T-helper 17 cell (primary cell): Measurements from ENCODE around the gene MSANTD2. TPM values are rescaled to one million over a fixed set of nuclear protein-coding genes. Genes with fewer than 3 reads are reported as not detected.
A peak's percentile ranks its signal among the peaks of the same experiment; 100 is the strongest.

Experiments used
- ATAC-seq: fragments of 150-1000 bp; cut with Tn5 transposase; 2 replicates; pipeline ENCODE4 v1.10.0; 2021; ENCODE audit warnings: mild to moderate bottlenecking, moderate library complexity
- DNase-seq, 3 donors: peaks; one replicate each; pipeline versions ENCODE4 v3.0.0 to v3.0.0-alpha.2; 2020 to 2021
- H3K9me3 ChIP-seq: one replicate; pipeline ENCODE4 v1.7.0; 2013; ENCODE audit warnings: low read length, mild to moderate bottlenecking; ENCODE audit not compliant: control insufficient read depth, poor library complexity, severe bottlenecking
- H3K27ac Mint-ChIP-seq: one replicate; pipeline ENCODE4 v1.8.0; 2022; ENCODE audit warnings: mild to moderate bottlenecking, moderate library complexity, mixed read lengths
- H3K27me3 Mint-ChIP-seq: one replicate; pipeline ENCODE4 v1.8.0; 2022; ENCODE audit warnings: mixed read lengths
- H3K36me3 Mint-ChIP-seq: one replicate; pipeline ENCODE4 v1.8.0; 2022; ENCODE audit warnings: low read depth, mixed read lengths
- H3K4me1 Mint-ChIP-seq: one replicate; pipeline ENCODE4 v1.8.0; 2022; ENCODE audit warnings: mild to moderate bottlenecking, mixed read lengths
- H3K4me3 Mint-ChIP-seq: one replicate; pipeline ENCODE4 v1.8.0; 2022; ENCODE audit warnings: mild to moderate bottlenecking, moderate library complexity, mixed read lengths
- total RNA-seq, 4 donors: library from RNA in 2 of 4; stranded (reverse) in 2 of 4; gene quantifications; one replicate each; pipeline ENCODE4 v1.2.3 and lab custom pipeline; 2022 to 2026

Gene MSANTD2
- total RNA-seq, 2 donors from 2014 or later = 10.1 to 11.3 TPM

- H3K4me1 Mint-ChIP-seq = peaks cover 3% of the 10 kb centered on the region
- H3K9me3 ChIP-seq = no peaks in the 10 kb centered on the region
- peaks cover 4% of the 10 kb centered on the region for H3K36me3 Mint-ChIP-seq
- H3K27me3 Mint-ChIP-seq = peaks cover 16% of the 10 kb centered on the region
- DNase-seq (no peak), ATAC-seq (no peak)
- H3K27ac Mint-ChIP-seq = no peak within 1 kb of the TSS
- H3K4me3 Mint-ChIP-seq = peak within 1 kb of the TSS; percentile 67
These were observed 48.3 kb downstream of the MSANTD2 start, which contains the start of gene VSIG2 for GRCh38 chr11:124751741-124752470. TSS of gene VSIG2 (minus strand) at chr11:124752255. CDS start at chr11:124752137, 118 bp downstream.

GRCh38 chr11:124751391-124751740 is 48.8 kb downstream of the MSANTD2 start:
- Mint-ChIP-seq H3K27me3 (peaks cover 11% of the 10 kb centered on the region), H3K36me3 (peaks cover 2% of the 10 kb centered on the region), H3K27ac (no peak overlapping the region), H3K4me1 (peaks cover 8% of the 10 kb centered on the region), H3K4me3 (no peak overlapping the region)
- H3K9me3 ChIP-seq = no peaks in the 10 kb centered on the region
- DNase-seq = no peak
- ATAC-seq = no peak

GRCh38 chr11:124749912-124750311 is 50.3 kb downstream of the MSANTD2 start:
- DNase-seq = no peak
- Mint-ChIP-seq H3K27me3 (peaks cover 5% of the 10 kb centered on the region), H3K4me1 (peaks cover 9% of the 10 kb centered on the region), H3K36me3 (peaks cover 2% of the 10 kb centered on the region), H3K4me3 (no peak overlapping the region), H3K27ac (no peak overlapping the region)
- ATAC-seq = no peak
- H3K9me3 ChIP-seq = no peaks in the 10 kb centered on the region

GRCh38 chr11:124748481-124749343 is 51.5 kb downstream of the MSANTD2 start:
- H3K36me3 Mint-ChIP-seq = peaks cover 2% of the 10 kb centered on the region
- no peak for DNase-seq

GRCh38 chr11:124748100-124748418 is 52.1 kb downstream of the MSANTD2 start:
- H3K9me3 ChIP-seq = no peaks in the 10 kb centered on the region
- DNase-seq = no peak
- ATAC-seq = no peak
- Mint-ChIP-seq H3K4me1 (peaks cover 11% of the 10 kb centered on the region), H3K36me3 (peaks cover 2% of the 10 kb centered on the region), H3K4me3 (peak overlapping the region; percentile 55), H3K27me3 (no peaks in the 10 kb centered on the region), H3K27ac (no peak overlapping the region)

More at GRCh38 chr11:124748481-124749343, 51.5 kb downstream of the MSANTD2 start:
- H3K4me3 Mint-ChIP-seq = peak overlapping the region; percentile 55
- peaks cover 9% of the 10 kb centered on the region for H3K4me1 Mint-ChIP-seq
- no peak for ATAC-seq
- peak overlapping the region; percentile 45 for H3K27ac Mint-ChIP-seq
- H3K9me3 ChIP-seq = no peaks in the 10 kb centered on the region
- H3K27me3 Mint-ChIP-seq = no peaks in the 10 kb centered on the region

- Mint-ChIP-seq H3K4me3 (peak overlapping the region; percentile 100), H3K27me3 (no peaks in the 10 kb centered on the region), H3K27ac (no peak overlapping the region), H3K36me3 (peaks cover 2% of the 10 kb centered on the region), H3K4me1 (peaks cover 11% of the 10 kb centered on the region)
- ATAC-seq (no peak), DNase-seq (no peak)
- H3K9me3 ChIP-seq = no peaks in the 10 kb centered on the region
These were observed 52.7 kb downstream of the MSANTD2 start for GRCh38 chr11:124747406-124748099.

- Mint-ChIP-seq H3K36me3 (peaks cover 2% of the 10 kb centered on the region), H3K4me1 (peaks cover 11% of the 10 kb centered on the region), H3K27me3 (no peaks in the 10 kb centered on the region), H3K27ac (peak overlapping the region; percentile 94), H3K4me3 (peak overlapping the region; percentile 100)
- peak; percentile 91 for ATAC-seq
- DNase-seq = peak; percentile 63 to 68 (median 64)
- H3K9me3 ChIP-seq = no peaks in the 10 kb centered on the region
These were observed 53.5 kb downstream of the MSANTD2 start for GRCh38 chr11:124746621-124747243.

- ATAC-seq (peak; percentile 20), DNase-seq (no peak)
- H3K9me3 ChIP-seq = no peaks in the 10 kb centered on the region
- peaks cover 2% of the 10 kb centered on the region for H3K36me3 Mint-ChIP-seq
- peaks cover 5% of the 10 kb centered on the region for H3K27me3 Mint-ChIP-seq
- H3K27ac Mint-ChIP-seq = peak overlapping the region; percentile 94
- H3K4me1 Mint-ChIP-seq = peaks cover 11% of the 10 kb centered on the region
- peak overlapping the region; percentile 100 for H3K4me3 Mint-ChIP-seq
These were observed 54.2 kb downstream of the MSANTD2 start for GRCh38 chr11:124745835-124746620.

GRCh38 chr11:124745270-124745834 is 54.9 kb downstream of the MSANTD2 start:
- Mint-ChIP-seq H3K27me3 (peaks cover 5% of the 10 kb centered on the region), H3K27ac (no peak overlapping the region), H3K36me3 (peaks cover 2% of the 10 kb centered on the region), H3K4me3 (peak overlapping the region; percentile 100), H3K4me1 (peaks cover 16% of the 10 kb centered on the region)
- no peak for ATAC-seq
- no peaks in the 10 kb centered on the region for H3K9me3 ChIP-seq
- no peak for DNase-seq

GRCh38 chr11:124743050-124743449 is 57.2 kb downstream of the MSANTD2 start:
- no peak for DNase-seq
- Mint-ChIP-seq H3K4me3 (no peak overlapping the region), H3K27ac (peak overlapping the region; percentile 34), H3K27me3 (peaks cover 13% of the 10 kb centered on the region), H3K36me3 (peaks cover 2% of the 10 kb centered on the region), H3K4me1 (peaks cover 23% of the 10 kb centered on the region)
- no peak for ATAC-seq
- no peaks in the 10 kb centered on the region for H3K9me3 ChIP-seq

GRCh38 chr11:124742555-124742954 is 57.7 kb downstream of the MSANTD2 start:
- DNase-seq = no peak
- peaks cover 2% of the 10 kb centered on the region for H3K36me3 Mint-ChIP-seq
- H3K27ac Mint-ChIP-seq = no peak overlapping the region
- H3K9me3 ChIP-seq = no peaks in the 10 kb centered on the region
- peaks cover 13% of the 10 kb centered on the region for H3K27me3 Mint-ChIP-seq
- H3K4me1 Mint-ChIP-seq = peaks cover 23% of the 10 kb centered on the region
- no peak for ATAC-seq
- H3K4me3 Mint-ChIP-seq = no peak overlapping the region
